Fibroblast of the aortic adventitia (primary cell): ENCODE results near the gene AKT3. TPM values are rescaled to one million over a fixed set of nuclear protein-coding genes. Genes with fewer than 3 reads are reported as not detected.
A peak's percentile ranks its signal among the peaks of the same experiment; 100 is the strongest.

ENCODE experiments used
- DNase-seq: peaks from one replicate; pipeline ENCODE4 v3.0.0-alpha.2; 2010; ENCODE audit warnings: low read depth
- H3K4me3 ChIP-seq: 2 replicates; pipeline ENCODE4 v1.5.1; 2011; ENCODE audit warnings: low read depth, mild to moderate bottlenecking, control low read depth, low read length, moderate library complexity
- total RNA-seq: library from RNA; depleted of rRNA; stranded (reverse); fragments of >200 nt; gene quantifications from 2 replicates; pipeline ENCODE4 v1.2.3, GENCODE V29; 2012; ENCODE audit warnings: low replicate concordance
- TF ChIP-seq, protein P1 (sequence below): IDR thresholded peaks from 2 replicates; pipeline ENCODE4 v1.5.1; 2011; ENCODE audit warnings: mild to moderate bottlenecking, low read length, control low read depth, inconsistent platforms; ENCODE audit not compliant: insufficient read depth

The AKT3 gene
- total RNA-seq, 1 donor, result 36.6 TPM

DNA sequence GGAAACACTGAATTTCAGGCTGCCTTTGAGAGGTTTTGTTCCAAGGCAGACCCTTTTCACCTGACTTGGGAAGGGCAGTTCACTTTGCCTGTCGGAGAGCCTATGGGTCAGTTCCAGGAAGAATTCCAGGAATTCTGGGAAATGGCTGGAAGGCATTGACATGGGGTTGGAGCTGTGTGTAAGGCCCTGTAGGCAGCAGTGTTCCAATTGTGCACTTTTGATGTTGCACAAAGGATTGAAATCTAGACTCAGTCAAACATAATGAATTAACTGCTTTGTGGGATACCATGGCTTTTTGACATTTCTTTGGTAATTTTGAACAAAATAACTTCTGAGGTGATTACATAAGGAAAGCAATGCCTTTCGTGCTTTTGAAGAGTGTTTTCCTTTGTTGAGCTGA, 409.6 kb downstream of the AKT3 start:
- TF ChIP-seq, protein P1, sequence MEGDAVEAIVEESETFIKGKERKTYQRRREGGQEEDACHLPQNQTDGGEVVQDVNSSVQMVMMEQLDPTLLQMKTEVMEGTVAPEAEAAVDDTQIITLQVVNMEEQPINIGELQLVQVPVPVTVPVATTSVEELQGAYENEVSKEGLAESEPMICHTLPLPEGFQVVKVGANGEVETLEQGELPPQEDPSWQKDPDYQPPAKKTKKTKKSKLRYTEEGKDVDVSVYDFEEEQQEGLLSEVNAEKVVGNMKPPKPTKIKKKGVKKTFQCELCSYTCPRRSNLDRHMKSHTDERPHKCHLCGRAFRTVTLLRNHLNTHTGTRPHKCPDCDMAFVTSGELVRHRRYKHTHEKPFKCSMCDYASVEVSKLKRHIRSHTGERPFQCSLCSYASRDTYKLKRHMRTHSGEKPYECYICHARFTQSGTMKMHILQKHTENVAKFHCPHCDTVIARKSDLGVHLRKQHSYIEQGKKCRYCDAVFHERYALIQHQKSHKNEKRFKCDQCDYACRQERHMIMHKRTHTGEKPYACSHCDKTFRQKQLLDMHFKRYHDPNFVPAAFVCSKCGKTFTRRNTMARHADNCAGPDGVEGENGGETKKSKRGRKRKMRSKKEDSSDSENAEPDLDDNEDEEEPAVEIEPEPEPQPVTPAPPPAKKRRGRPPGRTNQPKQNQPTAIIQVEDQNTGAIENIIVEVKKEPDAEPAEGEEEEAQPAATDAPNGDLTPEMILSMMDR, result no peak
- no peak overlapping the region for H3K4me3 ChIP-seq
- no peak for DNase-seq

DNA sequence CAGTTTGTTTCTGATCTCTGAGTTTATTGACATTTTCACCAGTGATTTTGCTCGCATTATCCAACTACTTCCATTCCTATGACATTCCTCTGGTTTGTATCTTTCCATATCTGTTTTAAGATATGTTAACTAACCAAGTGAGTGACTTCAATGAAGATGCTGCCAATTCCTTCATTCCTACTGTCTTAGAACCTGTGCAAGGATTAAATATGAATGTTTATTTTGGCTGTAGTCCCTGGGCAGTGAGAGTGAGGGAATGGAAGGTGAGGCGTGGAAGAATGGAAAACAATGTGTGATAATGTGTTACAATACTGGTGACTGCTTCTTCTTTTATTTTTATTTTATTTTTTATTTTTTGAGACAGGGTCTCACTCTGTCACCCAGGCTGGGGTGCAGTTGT, 411.2 kb downstream of the AKT3 start:
- TF ChIP-seq, protein P1, result no peak
- H3K4me3 ChIP-seq, result no peak overlapping the region
- peak; percentile 58 for DNase-seq

Other genes starting within 250 kb of the AKT3 start
- gene ZBTB18, start 201.0 kb upstream of the AKT3 start, total RNA-seq, result 2.9 and 11.1 TPM in 2 replicates